ENCODE results near the gene KRTAP10-1. TPM values are rescaled to one million over a fixed set of nuclear protein-coding genes. Genes with fewer than 3 reads are reported as not detected.

Gene KRTAP10-1
- total RNA-seq, 1 experiment from 2014 or later: not detected

- no peak overlapping the region for H3K27ac ChIP-seq (ENCODE audit: insufficient read length, low read depth, low read length)
- H3K14ac ChIP-seq (ENCODE audit: insufficient read depth, low read length): no peak overlapping the region
- no peak overlapping the region for H2BK120ac ChIP-seq (ENCODE audit: low read depth, low read length, poor library complexity, severe bottlenecking)
- H3K9me3 Mint-ChIP-seq: peaks cover 19 to 20% of the 10 kb centered on the region in 2 experiments
- no peak overlapping the region for H3K18ac ChIP-seq (ENCODE audit: insufficient read length, low read depth, low read length)
- H4K20me1 ChIP-seq (ENCODE audit: control insufficient read depth, insufficient read depth, insufficient read length): no peaks in the 10 kb centered on the region
- no peak overlapping the region for H3K4me2 ChIP-seq (ENCODE audit: insufficient read depth, insufficient read length, low read length)
- no peak overlapping the region for H2BK12ac ChIP-seq (ENCODE audit: insufficient read length, low read depth, low read length)
- no peak overlapping the region for H3T11ph ChIP-seq (ENCODE audit: low read length)
- H3K27ac Mint-ChIP-seq: no peak overlapping the region
- H4K5ac ChIP-seq (ENCODE audit: insufficient read length, low read depth, low read length): no peak overlapping the region
- no peak for TF ChIP-seq CTCF (conservative IDR thresholded peaks at IDR 0.05)
- H3K9ac ChIP-seq (ENCODE audit: extremely low read depth, insufficient read length, low read length): no peak overlapping the region
- no peak overlapping the region for H2BK20ac ChIP-seq (ENCODE audit: low read depth, low read length, poor library complexity, severe bottlenecking)
- no peaks in the 10 kb centered on the region for H3K27me3 ChIP-seq (ENCODE audit: insufficient read depth, low read length)
- H2BK15ac ChIP-seq (ENCODE audit: low read depth, low read length): no peak overlapping the region
- no peak overlapping the region for H2BK5ac ChIP-seq (ENCODE audit: insufficient read length, low read length)
- no peak overlapping the region for H4K91ac ChIP-seq (ENCODE audit: insufficient read length, low read depth, low read length)
- no peak overlapping the region for H3K56ac ChIP-seq (ENCODE audit: insufficient read length, low read depth, low read length)
- no peak overlapping the region for H3K4ac ChIP-seq (ENCODE audit: low read depth, low read length)
- H3K36me3 Mint-ChIP-seq (ENCODE audit: insufficient read depth in 1 of 3, low read depth in 3 of 3): peaks cover 3 to 22% (median 3%) of the 10 kb centered on the region in 3 experiments; a peak in 5 of 7 replicates
- no peaks in the 10 kb centered on the region for H3K4me1 Mint-ChIP-seq
- H3K27me3 Mint-ChIP-seq (ENCODE audit: low read depth): peaks cover 16% of the 10 kb centered on the region
- no peak overlapping the region for H3K4me3 Mint-ChIP-seq
- no peak overlapping the region for H4K8ac ChIP-seq (replicated peaks; ENCODE audit: insufficient read length, low read depth, low read length)
- no peaks in the 10 kb centered on the region for H3K23me2 ChIP-seq (ENCODE audit: insufficient read length, low read depth, low read length, poor library complexity, severe bottlenecking)
- no peak for DNase-seq
- H3K4me1 ChIP-seq (ENCODE audit: insufficient read depth, low read length): no peaks in the 10 kb centered on the region
- H3K79me2 ChIP-seq (ENCODE audit: insufficient read depth, low read length): no peaks in the 10 kb centered on the region
- WGBS (ENCODE audit: extremely low coverage, insufficient read length, low lambda C conversion rate): no CpG with 5 or more reads among the region's 12 CpGs
- no peaks in the 10 kb centered on the region for H3K79me1 ChIP-seq (ENCODE audit: insufficient read depth, low read depth, low read length, poor library complexity, severe bottlenecking)
- no peaks in the 10 kb centered on the region for H3K9me3 ChIP-seq (ENCODE audit: control insufficient read depth, low read depth, low read length)
- H3K23ac ChIP-seq (ENCODE audit: insufficient read length, low read depth, low read length): no peak overlapping the region
- no peak overlapping the region for H2AFZ ChIP-seq (ENCODE audit: low read length)
- H2AK5ac ChIP-seq (ENCODE audit: insufficient read length, low read length): no peak overlapping the region
These were observed 28.3 kb upstream of the KRTAP10-1 start for GRCh38 chr21:44568261-44568660.
